Stimulated activated effector memory CD8-positive, alpha-beta T cell treated with anti-CD3 and anti-CD28 coated beads, Interleukin-12 subunit alpha, Interleukin-12 subunit beta, amount 100 ng/mL, for 72 hours (primary cell): Measurements from ENCODE around the gene KRT16.
"Not testable (repeated sequence)": the region's sequence is repeated elsewhere in the genome, so short reads cannot be mapped to it uniquely, and the experiment has no call there.

Experiments
- ATAC-seq: fragments of 150-1000 bp; cut with Tn5 transposase; 2 replicates; pipeline ENCODE4 v1.10.0; 2021
- DNase-seq, 2 donors: peaks; one replicate each; pipeline ENCODE4 v3.0.0; 2021 to 2022; ENCODE audit warnings: low spot score in 2 of 2
- H3K27ac Mint-ChIP-seq: one replicate; pipeline ENCODE4 v1.8.0; 2022; ENCODE audit warnings: mild to moderate bottlenecking, mixed read lengths
- H3K36me3 Mint-ChIP-seq: one replicate; pipeline ENCODE4 v1.8.0; 2022; ENCODE audit warnings: mild to moderate bottlenecking, mixed read lengths
- H3K4me1 Mint-ChIP-seq: one replicate; pipeline ENCODE4 v1.8.0; 2022; ENCODE audit warnings: mixed read lengths
- H3K4me3 Mint-ChIP-seq: one replicate; pipeline ENCODE4 v1.8.0; 2022; ENCODE audit warnings: mild to moderate bottlenecking, mixed read lengths
- H3K9me3 Mint-ChIP-seq: one replicate; pipeline ENCODE4 v1.8.0; 2022; ENCODE audit warnings: mixed read lengths

Gene KRT16

DNA sequence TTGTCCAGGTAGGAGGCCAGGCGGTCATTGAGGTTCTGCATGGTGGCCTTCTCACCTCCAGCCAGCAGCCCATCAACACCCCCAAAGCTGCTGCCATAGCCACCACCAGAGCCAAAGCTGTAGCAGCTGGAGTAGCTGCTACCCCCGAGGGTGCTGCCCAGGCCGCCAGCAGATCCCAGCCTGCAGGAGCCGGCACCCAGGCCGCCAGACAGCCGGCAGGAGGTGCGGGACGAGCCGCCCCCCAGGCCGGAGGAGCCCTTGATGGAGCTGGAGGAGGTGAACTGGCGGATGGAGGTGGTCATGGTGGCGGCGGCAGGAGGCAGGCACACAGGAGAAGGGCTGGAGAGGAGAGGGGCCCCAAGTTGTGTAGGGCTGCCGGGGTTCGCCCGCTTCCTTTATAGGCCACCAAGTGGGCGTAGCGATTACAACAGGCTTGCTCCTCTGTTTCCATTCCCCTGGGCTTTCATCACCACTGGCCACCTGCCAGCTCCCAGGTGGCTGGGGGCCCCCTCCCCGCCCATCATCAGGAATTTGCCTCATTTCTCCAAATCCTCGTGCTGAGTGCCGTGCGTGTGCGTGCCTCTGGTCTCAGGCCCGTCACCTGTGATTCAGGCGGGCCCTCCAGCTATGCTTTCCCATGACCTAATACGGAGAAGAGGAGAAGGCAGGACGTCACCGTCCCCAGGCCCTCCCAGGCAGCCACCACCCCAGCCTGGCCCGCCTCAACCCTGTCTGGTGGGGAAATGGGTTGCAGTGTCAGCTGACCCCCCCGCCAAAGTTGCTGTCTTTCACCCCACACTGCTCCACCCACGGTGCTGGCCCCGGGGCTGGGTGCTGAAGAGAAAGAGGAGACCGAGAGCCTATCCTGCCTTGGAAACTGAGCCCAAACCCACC lies 11.9 kb upstream of the KRT16 start, which contains the start of gene KRT17:
TSS of gene KRT17 (minus strand) at position 368 of the 894 bp plus-strand sequence. CDS start at position 302, 66 bp downstream.
- H3K36me3 Mint-ChIP-seq: no peaks in the 10 kb centered on the region
- H3K4me1 Mint-ChIP-seq: peaks cover 6% of the 10 kb centered on the region
- H3K27ac Mint-ChIP-seq: no peak within 1 kb of the TSS
- ATAC-seq: no peak
- no peaks in the 10 kb centered on the region for H3K9me3 Mint-ChIP-seq
- DNase-seq: no peak
- H3K4me3 Mint-ChIP-seq: no peak within 1 kb of the TSS

DNA sequence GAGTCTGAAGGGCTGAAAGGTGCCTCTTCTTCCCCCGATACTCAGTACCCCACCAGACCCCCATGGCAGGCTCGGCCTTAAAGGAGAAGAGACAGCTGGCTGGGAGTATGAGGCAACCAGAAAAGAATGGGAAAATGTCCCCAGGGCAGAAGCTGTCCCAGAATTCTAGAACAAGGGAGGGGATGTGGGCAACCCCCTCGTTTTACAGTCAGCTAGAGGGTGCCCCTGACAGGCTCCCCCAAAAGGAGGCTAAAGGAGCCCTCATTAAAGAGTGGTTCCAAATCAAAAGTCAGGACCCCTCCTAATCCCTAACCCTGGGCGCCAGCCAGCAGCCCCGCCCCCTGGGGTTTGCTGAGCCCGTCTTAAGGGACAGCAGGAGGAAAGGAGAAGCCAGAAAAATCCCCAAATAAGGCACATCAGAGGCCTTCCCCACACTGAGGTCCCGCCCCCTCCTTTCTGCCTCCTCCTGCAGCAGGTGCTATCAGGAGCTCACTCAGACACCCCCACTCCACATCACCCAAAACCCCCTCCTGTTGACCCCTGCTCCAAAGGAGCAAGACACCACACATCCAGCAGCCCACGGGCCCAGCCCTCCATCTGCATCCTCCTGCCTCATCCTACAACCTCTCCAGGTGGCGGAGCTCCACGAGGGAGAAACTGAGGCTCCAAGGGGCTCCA lies 10.8 kb upstream of the KRT16 start:
- not testable (repeated sequence) for H3K27ac Mint-ChIP-seq, ATAC-seq, H3K9me3 Mint-ChIP-seq, H3K4me1 Mint-ChIP-seq, H3K4me3 Mint-ChIP-seq, DNase-seq, H3K36me3 Mint-ChIP-seq

DNA sequence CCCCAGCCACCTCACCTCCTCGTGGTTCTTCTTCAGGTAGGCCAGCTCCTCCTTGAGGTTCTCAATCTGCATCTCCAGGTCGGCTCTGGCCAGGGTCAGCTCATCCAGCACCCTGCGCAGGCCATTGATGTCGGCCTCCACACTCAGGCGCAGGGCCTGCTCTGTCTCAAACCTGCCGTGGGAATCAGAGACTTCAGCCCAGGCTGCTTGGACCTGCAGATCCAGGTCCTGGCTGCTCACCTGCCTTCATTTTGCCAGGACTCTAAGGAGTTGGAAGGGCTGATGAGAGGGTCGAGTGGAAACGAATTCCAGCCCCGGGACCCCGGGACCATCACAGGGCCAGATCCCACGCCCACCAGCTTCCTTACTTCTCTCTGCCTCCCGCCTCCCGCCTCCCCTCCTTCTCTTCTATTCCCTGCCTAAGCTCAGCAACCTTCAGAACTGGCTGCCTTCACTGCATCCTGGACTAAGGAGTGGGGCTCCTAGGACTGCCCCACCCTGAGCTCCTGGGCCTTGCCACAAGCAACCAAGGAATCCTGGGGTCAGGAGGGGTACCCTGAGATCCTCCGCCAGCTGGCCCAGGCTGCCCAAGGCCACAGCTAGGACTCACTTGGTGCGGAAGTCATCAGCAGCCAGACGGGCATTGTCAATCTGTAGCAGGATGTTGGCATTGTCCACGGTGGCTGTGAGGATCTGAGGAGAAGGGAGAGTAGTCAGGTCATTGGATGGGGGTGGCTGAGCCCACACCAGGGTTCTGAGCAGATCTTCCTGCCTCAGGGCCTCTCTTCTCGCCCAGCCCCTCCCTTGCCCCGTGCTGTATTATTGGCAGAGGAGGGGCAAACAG lies 10.0 kb upstream of the KRT16 start:
- not testable (repeated sequence) for H3K36me3 Mint-ChIP-seq, H3K4me3 Mint-ChIP-seq, ATAC-seq, DNase-seq, H3K4me1 Mint-ChIP-seq, H3K9me3 Mint-ChIP-seq, H3K27ac Mint-ChIP-seq

DNA sequence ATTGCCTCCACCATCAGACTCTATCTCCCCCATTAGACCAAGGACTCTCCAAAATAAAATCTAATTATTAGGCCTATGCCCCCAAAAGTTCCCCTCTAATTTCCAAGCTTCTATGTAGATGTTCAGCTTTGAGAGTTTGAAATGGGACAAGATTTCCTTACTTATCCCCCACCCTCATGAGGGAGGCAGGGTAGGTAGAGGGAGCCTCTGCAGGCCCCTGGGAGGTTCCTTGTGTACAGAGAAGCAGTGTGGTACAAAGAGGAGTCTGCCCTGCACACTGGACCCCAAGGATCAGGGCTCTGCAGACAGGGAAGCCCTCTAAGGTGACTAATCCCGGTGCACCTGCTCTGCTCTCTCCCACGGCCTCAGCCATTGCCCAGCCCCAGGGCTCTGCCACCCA lies 9.3 kb upstream of the KRT16 start:
- H3K9me3 Mint-ChIP-seq: no peaks in the 10 kb centered on the region
- peaks cover 6% of the 10 kb centered on the region for H3K4me1 Mint-ChIP-seq
- no peak overlapping the region for H3K4me3 Mint-ChIP-seq
- no peak for DNase-seq
- H3K36me3 Mint-ChIP-seq: no peaks in the 10 kb centered on the region
- ATAC-seq: no peak
- no peak overlapping the region for H3K27ac Mint-ChIP-seq

DNA sequence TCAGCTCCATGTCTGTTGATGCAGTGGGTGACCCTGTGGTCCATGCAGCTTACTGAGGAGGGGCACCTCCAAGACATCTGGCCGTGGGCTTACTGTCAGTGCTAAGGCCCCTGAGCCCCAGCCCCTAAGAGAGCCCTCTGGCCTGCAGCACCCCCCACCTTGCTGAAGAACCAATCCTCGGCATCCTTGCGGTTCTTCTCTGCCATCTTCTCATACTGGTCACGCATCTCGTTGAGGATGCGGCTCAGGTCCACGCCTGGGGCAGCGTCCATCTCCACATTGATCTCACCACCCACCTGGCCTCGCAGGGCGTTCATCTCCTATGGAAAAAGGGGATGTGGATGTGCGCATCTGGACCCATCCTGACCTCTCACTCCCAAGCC lies 8.9 kb upstream of the KRT16 start:
- H3K4me1 Mint-ChIP-seq, DNase-seq, ATAC-seq, H3K4me3 Mint-ChIP-seq, H3K9me3 Mint-ChIP-seq, H3K27ac Mint-ChIP-seq, H3K36me3 Mint-ChIP-seq: not testable (repeated sequence)

DNA sequence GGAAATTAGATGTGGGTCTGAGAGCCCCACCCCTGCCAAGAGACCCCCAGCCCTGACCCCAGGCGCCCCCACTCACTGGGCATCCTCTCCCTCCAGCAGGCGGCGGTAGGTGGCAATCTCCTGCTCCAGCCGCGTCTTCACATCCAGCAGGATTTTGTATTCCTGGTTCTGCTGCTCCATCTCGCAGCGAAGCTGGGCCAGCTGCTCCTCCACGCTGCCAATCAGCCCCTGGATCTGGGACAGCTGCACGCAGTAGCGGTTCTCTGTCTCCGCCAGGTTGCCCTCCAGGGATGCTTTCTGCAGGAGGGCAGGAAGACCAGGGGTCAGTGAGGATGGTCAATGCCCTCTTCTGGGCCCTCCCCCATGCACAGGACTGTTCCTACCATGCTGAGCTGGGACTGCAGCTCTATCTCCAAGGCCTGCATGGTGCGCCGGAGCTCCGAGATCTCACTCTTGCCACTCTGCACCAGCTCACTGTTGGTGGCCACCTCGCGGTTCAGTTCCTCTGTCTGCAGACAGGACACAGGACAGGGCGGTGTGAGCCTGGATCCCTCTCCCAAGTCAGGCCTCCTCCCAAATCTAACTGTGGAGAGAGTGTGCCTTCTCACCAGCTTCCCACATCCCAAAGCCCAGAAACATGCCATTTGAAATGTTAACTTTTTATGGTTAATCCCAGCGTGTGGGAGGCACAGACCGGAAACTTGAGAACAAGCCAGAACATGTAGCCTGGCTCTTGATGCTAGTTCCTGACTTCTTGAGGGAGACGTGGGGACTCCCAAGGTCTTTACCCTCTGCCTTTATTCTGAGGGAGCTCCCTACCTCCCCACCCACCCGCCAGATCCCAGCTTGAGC lies 8.2 kb upstream of the KRT16 start:
- Mint-ChIP-seq H3K9me3 (no peaks in the 10 kb centered on the region), H3K36me3 (no peaks in the 10 kb centered on the region), H3K4me3 (no peak overlapping the region), H3K27ac (no peak overlapping the region), H3K4me1 (peaks cover 2% of the 10 kb centered on the region)
- no peak for DNase-seq
- no peak for ATAC-seq

DNA sequence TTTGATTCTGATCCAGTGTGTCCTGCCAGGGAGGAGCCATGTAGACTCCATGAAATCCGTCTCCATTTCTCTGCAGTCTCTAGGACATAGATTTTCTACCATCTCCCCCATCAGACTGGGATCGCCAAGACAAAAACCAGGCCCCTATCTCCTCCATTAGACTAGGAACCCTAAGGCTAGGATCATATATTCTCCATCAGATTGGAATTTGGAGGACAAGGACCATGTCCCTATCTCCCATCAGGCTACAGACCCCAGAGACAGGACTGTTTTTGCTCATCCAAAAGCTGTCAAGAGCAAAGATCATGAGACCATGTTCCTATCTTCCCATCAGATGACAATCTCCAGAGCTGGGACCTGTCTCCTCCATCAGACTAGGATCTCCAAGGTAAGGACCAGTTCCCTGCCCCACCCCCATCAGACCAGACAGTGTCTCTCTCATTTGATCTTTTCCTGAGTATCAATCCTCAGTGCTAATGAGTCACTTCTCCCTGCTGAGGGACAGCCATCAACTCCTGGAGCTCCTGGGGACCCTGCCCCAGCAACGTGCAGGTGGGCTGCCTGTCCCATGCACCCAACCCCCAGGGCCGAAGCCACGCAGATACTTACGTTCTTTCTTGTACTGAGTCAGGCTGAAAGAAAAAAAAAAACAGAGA lies 7.5 kb upstream of the KRT16 start:
- H3K9me3 Mint-ChIP-seq, ATAC-seq, H3K4me1 Mint-ChIP-seq, H3K36me3 Mint-ChIP-seq, DNase-seq, H3K27ac Mint-ChIP-seq, H3K4me3 Mint-ChIP-seq: not testable (repeated sequence)

DNA sequence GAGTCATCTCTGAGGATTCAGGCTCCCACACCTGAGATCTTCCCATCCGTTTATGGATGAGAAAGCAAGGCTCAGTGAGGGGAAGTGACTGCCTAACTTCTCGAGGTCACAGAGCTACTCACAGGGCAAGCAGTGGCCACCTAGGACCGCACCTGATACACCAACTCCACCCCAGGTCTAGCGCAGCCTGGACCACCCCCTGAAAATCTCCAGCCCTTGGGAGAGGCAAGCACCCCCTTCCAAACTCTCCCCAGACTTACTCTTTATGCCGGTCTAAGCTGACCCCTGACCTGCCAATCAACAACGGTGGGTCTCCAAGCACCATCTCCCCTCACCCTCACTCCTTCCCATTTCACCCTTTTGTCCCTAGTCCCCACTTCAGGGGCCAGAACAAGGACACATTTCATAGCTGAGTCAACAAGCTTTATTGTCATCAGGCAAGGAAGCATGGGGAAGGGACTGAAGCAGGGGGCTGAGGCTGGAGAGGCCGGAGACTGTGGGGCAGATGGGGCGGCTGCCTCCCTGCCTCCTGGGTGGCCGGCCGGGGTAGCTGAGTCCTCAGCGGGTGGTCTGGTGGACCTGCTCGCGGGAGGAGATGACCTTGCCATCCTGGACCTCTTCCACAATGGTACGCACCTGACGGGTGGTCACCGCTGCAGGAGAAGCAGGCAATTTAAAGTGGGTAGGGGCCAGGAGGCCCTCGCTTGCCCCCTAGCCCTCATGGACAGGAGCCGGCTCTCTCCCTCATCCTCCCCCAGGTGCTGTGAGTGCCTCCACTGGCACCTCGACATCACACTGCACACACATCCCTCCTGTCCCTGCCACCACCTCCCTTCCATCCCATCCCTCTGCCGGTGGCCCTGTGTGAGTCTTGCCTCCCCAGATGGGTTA lies 6.7 kb upstream of the KRT16 start:
- no peaks in the 10 kb centered on the region for H3K4me1 Mint-ChIP-seq
- no peak for ATAC-seq
- no peaks in the 10 kb centered on the region for H3K9me3 Mint-ChIP-seq
- no peaks in the 10 kb centered on the region for H3K36me3 Mint-ChIP-seq
- H3K4me3 Mint-ChIP-seq: no peak overlapping the region
- H3K27ac Mint-ChIP-seq: no peak overlapping the region
- DNase-seq: no peak

DNA sequence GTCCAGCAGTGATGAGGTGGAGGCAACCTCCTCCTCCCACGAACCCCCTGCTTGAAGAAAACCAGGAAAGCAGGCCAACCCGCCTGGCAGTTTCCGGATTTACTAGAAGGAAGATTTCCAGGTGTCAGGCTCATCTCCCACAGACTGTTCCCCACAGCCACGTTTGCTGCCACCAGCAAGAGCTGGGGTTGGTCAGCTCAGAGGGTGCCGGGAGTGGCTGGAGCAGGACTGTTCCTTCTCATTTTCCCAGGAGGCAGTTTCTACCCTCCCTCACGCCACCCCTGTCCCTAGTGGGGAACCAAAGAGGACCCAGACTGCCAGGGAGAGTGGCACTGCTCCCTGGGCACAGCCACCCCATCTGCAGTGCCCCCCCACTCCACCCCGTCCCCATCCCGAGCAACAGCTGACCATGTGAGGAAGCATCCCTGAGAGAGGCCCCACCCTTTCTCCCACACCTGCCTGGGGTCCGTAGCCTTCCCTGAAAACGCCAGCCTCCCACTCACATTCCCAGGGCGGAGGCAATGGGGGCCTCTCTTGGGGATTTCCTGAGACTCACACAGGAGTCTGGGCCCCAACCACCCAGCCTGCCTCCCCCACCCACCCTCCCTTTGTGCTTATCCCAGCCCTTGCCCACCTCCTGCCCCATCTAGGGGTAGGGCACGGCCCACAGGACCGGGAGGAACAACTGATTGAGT lies 5.9 kb upstream of the KRT16 start:
- Mint-ChIP-seq H3K36me3 (no peaks in the 10 kb centered on the region), H3K9me3 (no peaks in the 10 kb centered on the region), H3K4me1 (no peaks in the 10 kb centered on the region), H3K27ac (no peak overlapping the region), H3K4me3 (no peak overlapping the region)
- no peak for ATAC-seq
- DNase-seq: no peak

DNA sequence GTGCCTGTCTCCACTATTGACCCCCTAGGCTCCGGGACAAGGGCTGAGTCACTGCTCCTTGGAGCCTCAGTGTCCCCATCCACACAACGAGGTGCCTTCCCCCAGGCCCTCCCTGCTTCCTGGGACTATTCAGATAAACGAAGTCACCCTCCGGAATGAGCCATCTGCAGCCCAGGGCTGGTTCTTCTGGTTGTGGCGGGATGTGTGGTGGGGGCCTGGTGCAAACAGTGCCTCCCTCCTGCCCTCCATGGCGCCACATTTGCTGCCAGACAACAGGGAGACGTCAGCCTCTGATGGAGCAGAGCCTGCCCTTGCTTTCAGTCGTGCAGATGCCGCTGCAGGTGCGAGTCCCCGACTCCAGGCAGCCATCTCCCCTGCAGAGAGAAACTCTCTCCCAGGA lies 5.1 kb upstream of the KRT16 start:
- Mint-ChIP-seq H3K4me3 (no peak overlapping the region), H3K9me3 (no peaks in the 10 kb centered on the region), H3K27ac (no peak overlapping the region), H3K36me3 (no peaks in the 10 kb centered on the region), H3K4me1 (no peaks in the 10 kb centered on the region)
- DNase-seq: no peak
- peak; percentile 22 for ATAC-seq

DNA sequence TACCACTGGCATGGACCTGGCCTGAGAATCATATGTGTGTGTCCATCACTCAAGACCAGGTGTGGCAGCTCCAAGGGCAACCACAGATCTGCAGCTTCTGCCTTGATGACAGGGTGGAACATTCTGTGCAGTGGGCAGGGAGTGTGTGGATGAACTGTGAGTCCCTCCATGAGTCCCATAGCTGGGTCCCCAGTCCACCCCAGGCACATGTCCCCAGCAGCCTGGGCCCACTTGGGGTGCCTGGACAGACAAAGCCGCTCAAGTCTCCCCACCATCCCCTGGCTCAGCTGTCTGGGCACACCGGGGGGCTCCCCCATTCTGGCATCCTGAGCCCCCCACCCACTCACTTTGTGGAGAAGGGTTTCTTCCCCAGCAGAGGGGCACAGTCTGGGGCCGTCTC lies 4.6 kb upstream of the KRT16 start:
- no peak for DNase-seq
- no peak overlapping the region for H3K27ac Mint-ChIP-seq
- H3K4me1 Mint-ChIP-seq: no peaks in the 10 kb centered on the region
- H3K36me3 Mint-ChIP-seq: no peaks in the 10 kb centered on the region
- ATAC-seq: no peak
- no peaks in the 10 kb centered on the region for H3K9me3 Mint-ChIP-seq
- H3K4me3 Mint-ChIP-seq: no peak overlapping the region

DNA sequence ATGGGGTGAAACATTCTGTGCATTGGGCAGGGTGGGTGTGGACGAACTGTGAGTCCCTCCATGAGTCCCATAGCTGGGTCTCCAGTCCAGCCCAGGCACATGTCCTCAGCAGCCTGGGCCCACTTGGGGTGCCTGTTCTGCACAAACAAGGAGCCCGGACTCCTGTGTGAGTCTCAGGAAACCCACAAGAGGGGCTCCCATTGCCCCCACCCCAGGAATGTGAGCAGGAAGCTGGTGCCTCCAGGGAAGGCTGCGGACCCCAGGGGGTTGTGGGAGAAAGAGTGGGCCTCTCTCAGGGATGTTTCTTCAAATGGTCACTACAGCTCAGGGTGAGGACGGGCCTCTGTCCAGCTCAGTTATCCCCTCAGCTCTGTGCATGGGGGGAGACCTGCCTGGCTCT lies 3.9 kb upstream of the KRT16 start:
- not testable (repeated sequence) for ATAC-seq, H3K27ac Mint-ChIP-seq, H3K4me3 Mint-ChIP-seq, H3K4me1 Mint-ChIP-seq, H3K36me3 Mint-ChIP-seq, H3K9me3 Mint-ChIP-seq, DNase-seq

DNA sequence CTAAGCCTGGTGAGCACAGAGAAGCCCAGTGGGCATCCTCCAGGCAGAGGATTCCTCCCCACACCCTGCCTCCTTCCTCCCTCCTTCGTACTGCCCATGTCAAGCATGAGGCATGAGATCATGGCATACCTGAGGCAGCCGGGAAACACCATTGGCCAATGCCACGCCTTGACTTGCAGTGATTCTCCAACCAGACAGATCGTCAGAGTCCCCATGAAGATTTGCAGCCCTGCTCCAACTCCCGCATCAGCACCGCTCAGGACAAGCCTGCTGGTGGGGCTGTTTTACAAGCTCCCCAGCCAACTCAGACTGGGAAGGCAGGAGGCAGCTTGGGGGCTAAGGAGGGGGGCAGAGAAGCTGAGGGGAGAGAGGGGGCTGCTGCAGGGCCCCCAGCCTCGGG lies 2.9 kb upstream of the KRT16 start:
- Mint-ChIP-seq H3K27ac (no peak overlapping the region), H3K4me3 (no peak overlapping the region), H3K4me1 (no peaks in the 10 kb centered on the region), H3K9me3 (no peaks in the 10 kb centered on the region), H3K36me3 (no peaks in the 10 kb centered on the region)
- no peak for ATAC-seq
- DNase-seq: no peak
